DMS 273 treated with DMSO at 0.1 percent for 48 hours (cell line): ENCODE data around the gene LTBP3.
"Not testable (repeated sequence)": the region's sequence is repeated elsewhere in the genome, so short reads cannot be mapped to it uniquely, and the experiment has no call there.

Source experiments
- DNase-seq: peaks from one replicate; lab custom pipeline; 2025; lab: John Stamatoyannopoulos, UW

The LTBP3 gene

GRCh38 chr11:65571420-65571819, 13.3 kb upstream of the LTBP3 start:
- no peak for DNase-seq

DNA sequence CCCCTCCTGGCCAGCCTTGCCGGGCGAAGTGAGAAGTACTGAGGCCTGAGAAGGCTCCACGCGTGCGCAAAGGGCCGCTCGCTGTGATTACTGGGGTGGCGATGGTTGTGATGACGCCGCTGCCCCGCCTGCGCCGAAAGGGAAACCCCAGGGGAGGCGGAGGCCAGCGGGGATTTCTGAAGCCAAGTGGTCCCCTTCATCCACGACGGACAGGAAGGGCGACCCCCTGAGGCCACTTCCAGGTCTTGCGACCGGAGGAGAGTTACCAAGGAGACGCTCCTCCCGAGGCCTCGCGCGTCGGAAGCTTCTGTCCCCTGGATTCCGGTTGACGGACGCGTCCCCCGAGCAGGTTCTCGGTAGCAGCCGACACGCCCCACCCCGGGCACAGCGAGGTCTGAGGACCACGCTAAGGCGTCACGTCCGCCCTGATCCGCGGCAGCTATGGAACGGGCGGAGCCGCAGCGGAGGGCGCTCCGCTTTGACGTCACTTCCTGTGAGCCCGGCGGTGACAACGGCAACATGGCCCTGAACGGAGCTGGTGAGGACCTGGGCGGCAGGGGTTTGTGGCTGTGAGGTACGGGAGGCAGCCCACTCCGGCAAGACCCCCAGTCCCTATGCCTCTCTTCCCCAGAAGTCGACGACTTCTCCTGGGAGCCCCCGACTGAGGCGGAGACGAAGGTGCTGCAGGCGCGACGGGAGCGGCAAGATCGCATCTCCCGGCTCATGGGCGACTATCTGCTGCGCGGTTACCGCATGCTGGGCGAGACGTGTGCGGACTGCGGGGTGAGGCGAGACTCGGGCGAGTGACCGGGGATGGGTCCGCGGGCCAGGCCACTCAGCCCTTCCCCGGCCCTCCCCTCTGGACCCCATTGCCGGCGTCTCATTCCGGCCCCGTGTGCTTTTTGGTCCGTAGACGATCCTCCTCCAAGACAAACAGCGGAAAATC, 12.1 kb upstream of the LTBP3 start, which contains the start of gene ZNRD2:
TSS of gene ZNRD2 (plus strand) at position 505 of the 946 bp plus-strand sequence. CDS start at position 520, 15 bp downstream.
- DNase-seq, result peak; percentile 91

DNA sequence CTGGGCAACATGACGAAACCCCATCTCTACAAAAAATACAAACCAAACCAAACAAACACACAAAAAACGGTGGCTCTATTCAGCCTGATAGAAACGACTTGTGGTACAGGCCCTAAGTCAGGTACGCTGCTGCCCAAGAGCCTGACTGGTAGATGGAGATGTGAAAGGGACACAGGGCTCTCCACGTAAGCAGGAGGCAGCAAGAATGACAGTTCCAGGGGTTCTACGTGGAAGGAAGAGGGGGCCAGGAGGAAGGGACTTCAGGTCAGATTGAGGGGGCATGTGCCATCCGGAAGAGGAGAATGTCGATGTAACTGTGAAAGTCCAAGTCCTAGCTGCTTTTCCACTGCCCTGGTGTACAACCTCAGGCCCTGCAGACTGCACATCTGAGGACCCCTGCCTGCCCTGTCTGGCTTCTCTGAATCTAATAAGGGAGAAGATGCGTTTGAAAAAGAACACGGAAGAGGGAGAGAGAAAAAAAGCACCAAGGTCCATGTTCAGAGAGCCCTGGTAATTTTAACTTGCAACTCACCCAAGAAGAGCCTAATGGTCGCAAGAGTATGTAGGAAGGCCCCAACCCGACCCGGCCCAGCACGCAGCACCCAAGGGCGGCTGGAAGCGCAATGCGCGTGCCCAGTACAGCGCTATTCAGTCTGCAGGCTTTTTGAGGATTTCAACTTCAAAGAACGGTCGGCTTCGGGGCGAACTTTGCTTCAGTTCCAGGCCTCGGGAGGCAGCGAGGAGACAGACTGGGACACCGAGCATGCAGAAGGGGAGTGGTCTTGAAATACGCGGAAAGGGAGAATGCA, 11.2 kb upstream of the LTBP3 start:
- no peak for DNase-seq

GRCh38 chr11:65565624-65566453, 7.7 kb upstream of the LTBP3 start:
- DNase-seq, result no peak

DNA sequence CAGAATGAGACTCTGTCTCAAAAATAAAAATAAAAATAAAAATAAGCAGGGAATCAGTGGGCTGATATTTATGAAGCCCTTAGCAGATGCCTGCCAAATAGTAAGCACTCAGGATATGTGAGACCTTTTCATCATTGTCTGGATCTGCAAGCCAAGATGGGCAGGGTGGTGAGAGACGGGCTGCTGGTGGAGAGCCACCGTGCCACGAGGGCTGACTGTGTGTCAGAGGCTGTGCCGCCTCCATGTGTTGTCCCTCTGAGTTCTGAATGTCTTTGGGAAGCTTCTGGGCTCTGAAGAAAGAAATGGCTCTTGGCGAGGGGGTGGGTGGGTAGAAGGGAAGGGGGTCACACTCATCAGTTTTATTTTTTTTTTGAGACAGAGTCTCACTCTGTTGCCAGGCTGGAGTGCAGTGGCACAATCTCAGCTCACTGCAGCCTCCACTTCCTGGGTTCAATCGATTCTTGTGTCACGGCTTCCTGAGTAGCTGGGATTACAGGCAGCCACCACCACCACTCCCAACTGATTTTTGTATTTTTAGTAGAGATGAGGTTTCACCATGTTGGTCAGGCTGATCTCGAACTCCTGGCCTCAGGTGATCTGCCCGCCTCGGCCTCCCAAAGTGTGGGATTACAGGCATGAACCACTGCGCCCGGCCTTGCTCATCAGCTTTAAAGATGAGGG, 6.9 kb upstream of the LTBP3 start:
- not testable (repeated sequence) for DNase-seq

- no peak for DNase-seq
Observed at GRCh38 chr11:65563601-65564000, 5.4 kb upstream of the LTBP3 start.

- no peak for DNase-seq
Observed at GRCh38 chr11:65562788-65563187, 4.6 kb upstream of the LTBP3 start.

GRCh38 chr11:65562020-65562419, 3.9 kb upstream of the LTBP3 start:
- no peak for DNase-seq

DNA sequence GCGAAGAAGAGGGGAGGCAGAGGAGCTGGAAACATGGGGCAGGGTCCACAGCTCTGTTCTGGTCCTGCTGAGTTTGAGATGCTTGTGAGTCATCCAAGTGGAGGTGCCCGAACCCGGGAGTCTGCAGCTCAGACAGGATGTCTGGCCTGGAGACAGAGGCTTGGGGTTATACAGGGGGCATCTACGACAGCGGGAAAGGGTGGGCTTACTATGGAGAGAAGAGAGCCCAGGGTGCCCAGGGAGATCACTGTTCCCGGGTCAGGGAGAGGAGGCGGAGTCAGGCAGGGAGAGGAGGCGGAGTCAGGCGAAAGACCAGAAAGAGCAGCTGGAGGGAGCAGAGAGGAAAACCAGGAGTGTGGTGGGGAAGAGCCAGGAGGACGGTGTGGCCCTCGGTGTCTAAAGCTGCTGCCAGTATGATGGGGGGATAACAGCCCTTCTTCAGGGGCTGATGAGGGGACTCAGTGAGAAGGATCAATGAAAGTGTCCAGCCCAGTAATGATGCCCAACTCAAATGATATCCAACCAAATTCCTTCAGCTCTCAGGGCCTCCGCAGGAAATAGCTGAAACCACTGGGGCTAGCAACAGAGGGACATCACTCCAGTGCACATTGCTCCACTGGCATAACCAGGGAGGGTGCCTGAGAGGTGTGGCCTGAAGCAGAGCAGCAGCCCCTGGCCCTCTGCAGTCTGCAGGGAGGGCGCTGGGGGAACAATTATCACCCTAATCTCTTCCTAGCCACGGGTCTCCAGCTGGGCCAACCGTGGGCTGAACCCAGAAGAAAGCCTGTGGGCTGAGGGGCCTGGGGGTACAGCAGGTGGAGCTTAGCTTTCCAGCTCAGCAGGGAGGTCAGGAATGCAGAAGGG, 2.6 kb upstream of the LTBP3 start:
- peak; percentile 10 for DNase-seq

DNA sequence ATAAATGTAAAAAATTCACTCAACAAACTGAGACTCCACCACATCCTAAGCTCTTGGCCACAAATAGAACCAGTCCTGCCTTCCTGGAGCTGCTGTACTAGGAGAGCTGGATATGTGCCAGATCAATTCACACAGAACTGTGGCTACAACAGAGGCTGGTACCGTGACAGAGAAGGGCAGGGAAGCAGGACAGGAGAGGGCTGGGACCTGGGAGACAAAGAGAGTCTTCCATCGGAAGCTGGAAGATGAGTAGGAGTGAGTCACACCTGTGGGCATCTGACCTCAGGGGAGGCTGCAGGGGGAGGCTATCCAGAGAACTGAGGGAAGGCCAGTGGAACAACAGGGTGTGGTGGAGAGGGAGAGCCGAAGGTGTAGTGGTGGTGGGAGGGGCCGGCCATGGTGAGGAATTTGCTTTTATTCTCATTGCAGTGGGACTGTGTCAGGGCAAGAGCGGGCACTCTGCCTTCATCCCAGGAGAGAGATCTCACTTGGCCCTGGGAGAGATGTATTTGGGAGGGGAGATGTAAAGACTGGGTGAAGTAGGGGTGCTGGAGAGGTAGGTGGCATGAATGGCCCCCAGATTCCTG, 1.9 kb upstream of the LTBP3 start:
- DNase-seq, result no peak

DNA sequence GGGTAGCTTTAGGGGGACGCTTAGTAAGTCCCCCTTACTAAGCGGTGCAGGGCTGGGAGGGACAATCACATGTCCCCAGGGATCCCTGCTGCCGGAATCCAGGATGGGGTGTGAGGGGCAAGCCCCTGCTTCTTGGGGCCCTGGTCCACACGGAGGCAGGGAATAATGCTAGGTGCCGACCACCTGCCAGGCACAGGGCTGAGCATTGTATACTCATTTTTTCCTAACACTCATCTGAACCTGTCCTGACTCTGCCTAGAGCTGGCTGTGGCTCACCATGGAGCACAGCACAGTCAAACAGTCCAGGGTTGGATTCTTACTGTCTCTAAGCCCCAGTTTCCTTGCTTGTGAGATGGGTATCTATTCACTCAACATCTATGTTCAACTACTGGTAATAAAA, 1.4 kb upstream of the LTBP3 start:
- no peak for DNase-seq

GRCh38 chr11:65558930-65559509, 861 bp upstream of the LTBP3 start:
- no peak for DNase-seq

DNA sequence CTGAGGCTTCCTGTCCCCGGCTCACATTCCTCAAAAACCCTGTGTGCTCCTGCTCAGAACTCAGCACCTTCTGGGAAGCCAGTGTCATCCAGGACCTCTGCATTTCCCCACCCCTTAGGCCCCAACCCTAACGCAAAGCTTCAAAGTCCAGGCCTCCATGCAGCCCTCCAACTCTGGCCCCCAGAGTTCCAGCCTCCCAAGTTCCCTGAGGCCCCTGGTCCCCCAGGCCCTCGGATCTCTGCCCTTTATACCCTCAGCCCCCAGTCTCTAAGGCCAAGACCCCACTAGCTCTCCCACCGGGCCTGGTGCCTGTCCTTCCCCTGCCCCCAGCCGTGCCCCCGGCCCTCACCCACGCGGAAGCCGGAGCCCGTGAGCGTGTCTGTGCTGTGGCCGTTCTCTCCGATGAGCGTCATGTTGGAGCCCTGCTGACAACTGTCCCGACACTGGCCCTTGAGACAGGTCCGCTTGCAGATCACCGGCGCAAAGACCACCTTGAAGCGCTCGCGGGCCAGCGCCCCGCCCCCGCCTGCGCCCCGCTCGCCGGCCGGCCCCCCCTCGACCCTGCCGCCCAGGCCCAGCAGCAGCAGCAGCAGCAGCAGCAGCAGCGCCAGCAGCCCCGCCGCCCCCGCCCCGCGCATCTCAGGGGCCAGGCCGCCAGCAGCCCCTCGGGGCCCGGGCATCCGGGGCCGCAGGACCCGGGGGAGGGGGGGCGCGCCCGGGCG, 718 bp downstream of the LTBP3 start:
- no peak for DNase-seq

DNA sequence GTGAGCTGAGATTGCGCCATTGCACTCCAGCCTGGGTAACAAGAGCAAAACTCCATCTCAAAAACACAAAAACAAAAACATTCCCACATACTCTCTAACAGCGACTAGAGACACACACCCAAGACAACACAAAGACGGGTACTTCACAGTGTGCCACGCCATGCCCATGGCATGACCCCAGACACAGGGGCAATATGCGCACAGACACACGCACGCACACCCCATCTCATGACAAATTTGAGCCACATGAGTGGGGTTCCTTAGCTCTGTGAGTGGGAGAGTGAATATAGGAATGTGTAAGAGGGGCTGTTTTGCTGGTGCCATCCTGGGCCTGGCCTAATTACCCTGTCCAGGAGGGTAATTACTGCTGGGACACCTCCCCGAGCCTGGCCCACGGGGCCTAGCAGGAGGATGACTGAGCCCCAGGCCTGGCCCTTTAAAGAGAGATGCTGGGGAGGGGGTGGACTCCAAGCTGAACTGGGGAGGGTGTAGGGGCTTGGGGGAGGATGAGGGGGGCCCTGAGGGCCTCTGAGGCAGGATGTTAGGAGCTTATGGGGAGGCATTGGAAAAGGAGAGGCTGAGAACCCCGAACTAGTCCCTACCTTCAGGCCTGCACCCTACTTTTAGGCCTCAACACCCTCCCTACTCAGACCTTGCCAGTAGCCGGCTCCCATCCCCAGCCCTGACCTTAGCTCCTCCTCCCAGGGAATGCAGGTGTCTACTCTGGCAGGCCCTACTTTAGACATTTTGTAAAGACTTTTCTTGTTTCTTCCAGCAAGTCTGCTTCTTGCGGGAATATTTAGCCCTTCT, 1.5 kb downstream of the LTBP3 start:
- DNase-seq, result no peak

GRCh38 chr11:65555693-65556231, 2.4 kb downstream of the LTBP3 start:
- no peak for DNase-seq

- DNase-seq, result no peak
Observed at GRCh38 chr11:65554842-65555430, 3.2 kb downstream of the LTBP3 start.

- DNase-seq, result no peak
Observed at GRCh38 chr11:65554057-65554818, 3.9 kb downstream of the LTBP3 start.
